Breast epithelium (tissue), 3 donors: Measurements from ENCODE around the gene AMMECR1L.

Experiments
- POLR2A ChIP-seq: fragments of 450-650 bp; IDR thresholded peaks from one replicate; pipeline ENCODE4 v1.6.1; 2016; ENCODE audit warnings: antibody characterized with exemption, mild to moderate bottlenecking, moderate library complexity
- TF ChIP-seq, protein P1 (sequence below), 3 donors: fragments of 450-650 bp; IDR thresholded peaks; one replicate each; pipeline ENCODE4 v1.5.1; 2016 to 2017; ENCODE audit warnings: antibody characterized with exemption in 3 of 3, mild to moderate bottlenecking in 3 of 3, moderate library complexity in 3 of 3

DNA sequence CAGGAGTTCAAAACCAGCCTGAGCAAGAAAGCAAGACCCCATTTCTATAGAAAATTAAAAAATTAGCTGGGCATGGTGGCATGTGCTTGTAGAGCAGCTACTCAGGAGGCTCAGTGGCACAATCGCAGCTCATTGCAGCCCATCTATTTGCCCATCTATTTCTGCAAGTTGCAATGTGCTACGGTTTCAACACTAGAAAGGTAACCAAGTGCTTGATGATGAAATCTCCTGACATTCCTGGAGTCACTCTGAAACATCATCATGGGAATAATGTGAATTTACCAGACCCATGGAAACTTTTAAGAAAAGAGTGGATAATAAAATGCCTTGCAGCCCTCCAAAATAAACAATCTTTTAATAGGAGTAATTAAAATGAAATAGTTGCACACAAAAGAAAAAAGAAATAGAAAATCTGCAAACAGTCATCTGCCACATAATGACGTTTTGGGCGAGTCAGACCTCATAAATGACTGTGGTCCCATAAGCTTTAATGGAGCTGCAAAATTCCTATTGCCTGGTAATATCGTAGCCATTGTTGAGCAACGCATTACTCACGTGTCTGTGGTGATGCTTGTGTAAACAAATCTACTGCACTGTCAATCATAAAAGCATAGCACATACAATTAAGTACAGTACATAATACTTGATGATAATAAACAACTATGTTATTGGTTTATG, 46.6 kb upstream of the AMMECR1L start:
- TF ChIP-seq, protein P1, sequence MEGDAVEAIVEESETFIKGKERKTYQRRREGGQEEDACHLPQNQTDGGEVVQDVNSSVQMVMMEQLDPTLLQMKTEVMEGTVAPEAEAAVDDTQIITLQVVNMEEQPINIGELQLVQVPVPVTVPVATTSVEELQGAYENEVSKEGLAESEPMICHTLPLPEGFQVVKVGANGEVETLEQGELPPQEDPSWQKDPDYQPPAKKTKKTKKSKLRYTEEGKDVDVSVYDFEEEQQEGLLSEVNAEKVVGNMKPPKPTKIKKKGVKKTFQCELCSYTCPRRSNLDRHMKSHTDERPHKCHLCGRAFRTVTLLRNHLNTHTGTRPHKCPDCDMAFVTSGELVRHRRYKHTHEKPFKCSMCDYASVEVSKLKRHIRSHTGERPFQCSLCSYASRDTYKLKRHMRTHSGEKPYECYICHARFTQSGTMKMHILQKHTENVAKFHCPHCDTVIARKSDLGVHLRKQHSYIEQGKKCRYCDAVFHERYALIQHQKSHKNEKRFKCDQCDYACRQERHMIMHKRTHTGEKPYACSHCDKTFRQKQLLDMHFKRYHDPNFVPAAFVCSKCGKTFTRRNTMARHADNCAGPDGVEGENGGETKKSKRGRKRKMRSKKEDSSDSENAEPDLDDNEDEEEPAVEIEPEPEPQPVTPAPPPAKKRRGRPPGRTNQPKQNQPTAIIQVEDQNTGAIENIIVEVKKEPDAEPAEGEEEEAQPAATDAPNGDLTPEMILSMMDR (IDR thresholded peaks at IDR 0.05): no peak
- no peak for TF ChIP-seq POLR2A
